Iris pigment epithelial cell (primary cell): ENCODE measurements around the gene RFX3.

Experiments
- DNase-seq: peaks from one replicate; pipeline ENCODE4 v3.0.0-alpha.2; 2011; ENCODE audit warnings: low read depth

RFX3 gene

DNA sequence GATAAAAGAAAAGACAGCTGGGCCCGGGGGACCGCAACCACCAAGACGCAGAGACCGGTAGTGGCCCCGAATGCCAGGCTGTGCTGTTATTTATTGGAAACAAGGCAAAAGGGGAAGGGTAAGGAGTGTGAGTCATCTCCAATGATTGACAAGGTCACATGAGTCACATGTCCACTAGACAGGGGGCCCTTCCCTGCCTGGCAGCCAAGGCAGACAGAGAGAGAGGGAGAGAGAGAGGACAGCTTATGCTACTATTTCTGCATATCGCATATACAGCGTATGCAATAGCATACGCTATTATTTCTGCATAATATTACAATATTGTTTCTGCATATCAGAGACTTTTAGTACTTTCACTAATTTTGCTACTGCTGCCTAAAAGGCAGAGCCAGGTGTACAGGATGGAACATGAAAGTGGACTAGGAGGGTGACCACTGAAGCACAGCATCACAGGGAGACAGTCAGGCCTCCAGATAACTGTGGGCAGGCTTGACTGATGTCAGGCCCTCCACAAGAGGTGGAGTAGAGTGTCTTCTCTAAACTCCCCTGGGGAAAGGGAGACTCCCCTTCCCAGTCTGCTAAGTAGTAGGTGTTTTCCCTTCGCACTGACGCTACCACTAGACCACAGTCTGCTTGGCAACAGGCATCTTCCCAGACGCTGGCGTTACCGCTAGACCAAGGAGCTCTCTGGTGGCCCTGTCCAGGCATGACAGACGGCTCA, 50.3 kb downstream of the RFX3 start:
- DNase-seq = no peak

DNA sequence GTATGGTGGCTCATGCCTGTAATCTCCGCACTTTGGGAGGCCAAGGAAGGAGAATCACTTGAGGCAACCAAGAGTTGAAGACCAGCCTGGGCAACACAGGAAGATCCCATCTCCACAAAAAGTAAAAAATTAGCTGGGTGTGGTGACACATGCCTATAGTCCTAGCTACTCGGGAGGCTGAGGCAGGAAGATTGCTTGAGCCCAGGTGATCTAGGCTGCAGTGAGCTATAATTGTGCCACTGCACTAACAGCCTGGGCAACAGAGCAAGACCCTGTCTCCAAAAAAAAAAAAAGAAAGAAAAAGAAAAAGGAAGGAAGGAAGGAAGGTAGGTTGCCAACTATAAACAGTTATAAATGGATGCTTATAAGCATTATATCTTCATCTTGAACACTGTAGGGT, 51.0 kb downstream of the RFX3 start:
- DNase-seq = no peak

DNA sequence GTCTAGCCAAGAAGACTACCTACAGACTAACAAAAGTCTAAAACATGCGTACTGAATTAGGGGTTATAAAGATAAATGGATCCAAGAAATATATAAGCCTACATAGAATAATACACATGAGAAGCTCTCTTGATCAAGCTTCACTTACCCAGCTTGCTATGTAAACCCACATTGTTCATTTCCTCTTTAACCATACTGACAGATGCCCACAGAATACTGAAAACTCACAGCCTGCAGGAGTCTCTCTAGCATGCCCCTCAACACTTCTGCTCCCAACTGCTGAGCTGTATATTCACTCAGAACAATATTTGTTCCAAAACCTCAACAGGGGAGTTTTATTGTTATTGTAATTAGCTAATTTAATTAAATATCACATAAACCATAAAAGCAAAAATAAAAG, 52.4 kb downstream of the RFX3 start:
- no peak for DNase-seq

DNA sequence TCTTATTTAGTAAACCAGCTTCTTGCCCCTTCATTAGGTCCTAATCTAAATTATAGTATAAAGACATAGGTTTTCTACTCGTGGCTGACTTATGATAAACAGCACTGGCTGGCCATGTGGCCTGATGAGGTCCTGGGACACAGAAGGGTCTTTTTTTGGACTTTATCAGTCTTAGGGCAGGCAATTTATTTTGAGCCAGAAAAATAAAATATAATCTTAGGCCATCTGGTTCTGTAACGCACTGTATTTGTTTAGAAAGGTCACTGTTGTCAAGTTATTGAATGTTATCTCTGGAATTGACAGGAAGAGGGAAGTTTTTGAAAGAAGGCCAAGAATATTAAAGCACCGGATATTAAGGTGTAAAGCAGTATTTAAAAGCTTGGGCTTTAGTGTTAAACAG, 53.9 kb downstream of the RFX3 start:
- DNase-seq = no peak

DNA sequence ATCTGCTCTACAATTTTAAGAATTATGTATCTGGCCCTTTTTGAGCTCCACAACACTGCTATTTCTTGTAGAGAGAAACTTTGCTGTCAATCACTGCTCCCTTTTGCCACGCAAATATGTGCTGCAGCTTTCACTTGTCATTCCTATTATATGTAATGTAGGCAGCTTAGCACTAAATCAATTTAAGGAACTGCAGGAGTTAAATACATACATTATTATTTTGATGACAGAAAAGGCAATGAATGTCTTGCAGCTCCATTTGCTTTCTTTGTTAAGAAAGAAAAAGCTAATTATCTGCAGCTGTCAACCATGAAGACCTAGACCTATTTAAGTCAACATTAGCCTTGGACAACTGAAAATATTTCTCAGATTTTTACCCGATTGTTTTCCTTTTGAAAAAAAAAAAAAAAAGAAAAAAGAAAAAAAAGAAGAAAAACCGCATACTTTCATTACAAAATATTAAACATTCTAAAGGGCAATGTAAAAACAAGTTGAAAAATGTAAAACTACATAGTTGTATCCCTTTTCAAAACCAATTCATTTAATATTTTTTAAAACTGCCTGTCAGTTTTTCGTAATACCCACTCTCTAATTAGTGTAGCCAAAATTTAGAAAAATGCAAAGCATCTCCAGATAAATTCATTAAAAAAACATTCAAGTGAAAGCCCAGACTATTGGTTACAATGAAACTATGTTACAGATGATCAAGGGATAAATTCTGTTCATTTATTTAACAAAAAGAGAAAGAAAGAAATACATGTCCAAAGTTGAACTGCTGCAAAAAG, 57.2 kb downstream of the RFX3 start:
- DNase-seq = no peak

DNA sequence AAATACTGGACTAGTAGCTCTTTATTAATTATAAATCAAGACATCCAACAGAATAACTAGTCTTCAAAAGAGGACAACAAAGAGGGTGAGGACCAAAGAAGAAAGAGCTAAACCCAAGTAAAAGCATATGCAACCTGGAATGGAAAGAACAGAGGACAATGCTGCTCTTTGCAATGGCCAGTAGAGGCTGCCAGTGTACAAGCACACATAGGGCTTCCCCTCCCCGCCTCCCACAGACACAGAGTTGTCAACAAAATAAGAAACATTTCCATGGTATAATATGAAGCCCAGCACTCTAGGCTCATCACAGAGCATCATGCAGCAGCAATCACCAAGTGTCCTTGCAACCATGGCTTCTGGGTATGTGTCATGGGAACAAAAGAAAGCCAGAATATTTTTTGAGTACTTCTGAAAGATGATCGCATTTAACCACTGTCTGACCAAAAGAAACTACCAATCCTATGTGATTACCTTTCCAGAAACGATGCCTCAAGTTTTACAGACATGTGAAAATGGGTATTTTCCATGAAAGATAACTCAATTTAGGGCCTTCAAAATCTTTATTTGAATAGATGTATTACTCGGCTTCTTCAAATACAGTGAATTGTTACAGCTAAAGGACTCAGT, 58.1 kb downstream of the RFX3 start:
- DNase-seq = peak; percentile 84

DNA sequence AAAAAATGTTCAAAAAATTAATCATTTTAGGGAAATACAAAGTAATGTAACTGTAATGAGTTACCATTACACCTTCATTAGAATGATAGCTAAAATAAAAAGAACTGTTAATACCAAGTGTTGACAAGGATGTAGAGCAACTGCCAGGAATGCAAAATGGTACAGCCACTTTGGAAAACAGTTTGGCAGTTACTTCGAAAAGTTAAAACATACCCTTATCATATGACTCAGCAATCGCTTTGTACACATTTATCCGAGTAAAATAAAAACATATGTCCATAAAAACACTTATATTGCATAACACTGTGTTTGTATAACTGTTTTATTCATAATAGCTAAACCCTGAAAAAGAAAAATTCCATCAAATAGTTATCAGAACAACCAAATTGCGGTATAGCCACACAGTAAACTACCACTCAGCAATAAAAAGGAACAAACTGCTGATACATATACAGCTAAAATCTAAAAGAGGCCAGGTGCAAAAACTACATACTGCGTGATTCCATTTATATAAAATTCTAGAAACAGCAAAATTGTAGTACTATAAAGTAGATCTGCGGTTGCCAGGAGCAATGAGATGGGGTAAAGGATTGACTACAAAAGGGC, 61.7 kb downstream of the RFX3 start:
- DNase-seq = peak; percentile 57

DNA sequence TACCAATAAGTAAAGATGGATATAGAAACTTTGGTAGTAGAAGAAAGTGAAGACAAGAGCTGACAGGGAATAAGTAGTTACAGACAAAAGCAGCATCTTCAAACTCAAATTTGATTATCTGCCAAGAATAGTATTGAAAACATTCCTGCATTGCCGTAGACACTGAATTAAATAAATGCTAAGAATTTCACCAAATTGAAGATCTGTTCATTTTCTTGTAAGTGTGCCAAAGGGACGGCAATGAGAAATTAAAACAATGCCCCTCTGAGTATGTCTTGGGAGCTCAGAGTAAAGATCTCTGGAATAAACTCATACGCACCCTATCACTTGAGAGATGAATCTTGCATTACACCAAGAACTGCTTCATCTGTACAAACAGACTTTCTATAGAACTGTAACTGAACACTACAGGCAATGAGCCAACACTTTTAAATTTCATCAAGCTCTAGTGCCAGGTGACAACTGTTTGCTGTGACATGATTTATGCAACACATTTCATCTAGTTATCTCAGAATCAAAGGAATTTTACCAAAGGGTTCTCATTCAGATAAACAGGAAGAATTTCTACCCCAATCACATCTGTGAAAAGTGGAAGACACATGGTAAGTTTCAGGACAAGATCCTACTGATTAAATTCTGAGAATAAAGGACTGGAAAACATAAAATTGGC, 66.9 kb downstream of the RFX3 start:
- DNase-seq = no peak

DNA sequence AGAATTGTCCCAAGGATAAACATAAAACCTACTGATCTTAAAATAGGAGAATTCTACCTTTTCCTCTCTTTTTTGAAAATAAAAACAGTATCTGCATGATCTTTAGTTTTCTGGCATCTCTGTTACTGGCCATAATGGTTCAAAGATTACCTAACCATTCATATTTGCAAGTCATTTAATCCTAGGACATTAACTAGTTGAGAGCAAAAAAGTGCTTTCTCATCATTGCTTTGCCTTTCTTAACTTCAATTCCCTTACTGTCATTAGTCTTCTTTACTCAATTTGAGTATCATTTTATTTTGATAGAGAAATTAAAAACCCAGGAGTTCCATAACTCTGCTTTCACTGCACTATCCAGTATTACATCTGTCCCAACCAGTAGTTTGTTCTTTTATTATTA, 68.6 kb downstream of the RFX3 start:
- no peak for DNase-seq

DNA sequence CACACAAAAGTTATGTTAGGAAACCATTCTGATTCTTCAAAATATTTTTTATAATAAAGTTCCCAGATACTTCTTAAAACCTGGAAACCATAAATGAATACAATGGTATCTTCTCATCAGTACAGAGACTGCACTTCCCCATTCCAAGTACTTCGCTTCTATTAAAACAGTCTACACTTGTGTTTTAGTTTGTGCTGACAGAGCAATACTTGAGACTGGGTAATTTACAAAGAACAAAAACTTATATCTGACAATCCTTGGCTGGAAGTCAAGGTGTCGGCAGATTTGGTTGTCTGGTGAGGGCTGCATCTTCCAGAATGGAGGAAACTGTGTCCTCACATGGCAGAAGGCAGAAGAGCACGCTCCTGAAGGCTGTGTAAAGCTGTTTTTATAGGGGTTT, 70.1 kb downstream of the RFX3 start:
- no peak for DNase-seq

DNA sequence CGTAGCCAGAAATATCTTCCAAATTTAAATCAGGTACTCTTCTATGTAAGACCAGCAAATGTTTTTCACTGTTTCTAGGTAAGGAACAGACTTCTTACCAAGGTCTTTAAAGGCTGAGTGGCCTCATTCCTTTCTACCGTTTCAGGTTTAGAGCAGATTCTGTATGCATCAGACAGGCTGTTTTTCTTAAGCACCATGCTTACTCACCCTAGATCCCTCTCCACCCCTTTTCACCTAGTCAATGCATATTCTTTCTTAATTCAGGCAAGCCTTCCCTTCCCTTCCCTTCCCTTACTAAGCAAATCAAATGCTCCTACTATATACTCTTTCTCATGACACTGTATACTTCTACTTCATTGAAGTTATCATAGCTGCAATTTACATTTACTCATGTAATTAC, 70.7 kb downstream of the RFX3 start:
- DNase-seq = peak; percentile 28

DNA sequence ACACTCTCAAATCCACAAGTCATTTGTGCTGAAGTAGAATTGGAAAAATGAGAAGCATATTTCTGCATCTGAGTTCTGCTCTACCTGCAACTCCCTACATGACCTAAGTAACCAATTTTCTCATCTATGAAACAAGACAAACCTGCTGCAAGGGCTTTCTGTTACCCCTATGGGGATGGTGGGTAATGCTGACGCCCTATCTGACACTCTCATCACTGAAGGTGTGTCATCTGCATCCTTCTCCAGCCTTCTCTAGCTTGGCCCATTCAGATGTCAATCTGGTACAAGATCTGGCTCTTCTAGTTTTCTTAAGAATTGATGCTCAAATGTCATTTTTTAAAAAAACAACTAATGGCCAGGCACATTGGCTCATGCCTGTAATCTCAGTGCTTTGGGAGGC, 73.8 kb downstream of the RFX3 start:
- DNase-seq = no peak

DNA sequence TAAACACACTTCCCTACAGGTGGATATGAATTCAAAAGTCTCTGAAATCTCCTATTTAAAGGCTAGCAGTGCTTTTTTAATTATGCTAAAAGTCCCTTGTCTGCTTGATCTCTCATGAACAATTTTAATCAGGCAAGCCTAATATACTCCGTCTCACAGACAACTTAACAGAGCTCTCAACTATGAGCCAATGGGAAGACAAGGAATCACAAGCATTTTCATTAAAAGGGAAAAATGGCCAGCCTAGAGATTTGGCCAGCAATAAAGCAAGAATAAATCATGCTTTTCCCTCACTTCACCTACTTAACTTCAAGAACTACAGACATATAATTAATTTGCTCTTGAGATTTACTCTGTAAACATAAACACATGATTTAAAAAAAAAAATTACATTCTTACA, 78.0 kb downstream of the RFX3 start:
- DNase-seq = no peak

DNA sequence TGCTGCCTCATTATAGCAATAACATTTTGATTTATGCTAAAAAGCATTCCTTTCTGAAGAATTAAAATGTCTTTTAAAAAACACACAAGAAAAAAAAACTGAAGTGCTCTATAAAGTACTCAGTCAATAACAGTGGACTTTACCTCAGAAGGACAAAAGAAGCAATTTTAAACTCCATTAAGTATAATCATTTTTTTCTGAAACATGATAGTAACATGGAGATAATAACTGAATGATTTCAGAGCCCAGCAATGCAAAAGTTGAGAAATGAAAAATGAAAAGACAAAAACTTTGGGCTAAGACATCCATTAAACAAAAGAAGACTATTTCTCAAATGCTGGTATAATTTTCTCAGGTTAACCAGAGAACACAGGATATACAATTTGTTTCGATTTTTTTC, 78.7 kb downstream of the RFX3 start:
- DNase-seq = no peak

DNA sequence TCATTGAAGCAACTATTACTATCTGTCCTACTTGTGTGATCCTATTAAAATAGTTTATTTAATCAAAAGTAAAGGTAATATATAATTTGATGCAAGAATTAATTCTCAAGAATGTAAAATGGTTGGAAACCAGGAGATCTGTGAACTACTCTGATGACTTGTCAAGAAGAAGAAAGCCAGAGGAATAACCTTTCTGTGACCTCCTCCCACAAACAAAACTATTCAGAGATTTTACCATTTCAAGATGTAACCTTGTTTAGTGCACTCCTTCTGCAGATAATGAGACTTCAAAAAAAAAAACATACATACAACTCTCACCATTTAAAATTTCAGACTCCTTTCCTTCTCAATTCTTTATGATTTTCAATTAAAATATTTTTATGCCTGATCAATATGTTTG, 79.5 kb downstream of the RFX3 start:
- DNase-seq = peak; percentile 56

DNA sequence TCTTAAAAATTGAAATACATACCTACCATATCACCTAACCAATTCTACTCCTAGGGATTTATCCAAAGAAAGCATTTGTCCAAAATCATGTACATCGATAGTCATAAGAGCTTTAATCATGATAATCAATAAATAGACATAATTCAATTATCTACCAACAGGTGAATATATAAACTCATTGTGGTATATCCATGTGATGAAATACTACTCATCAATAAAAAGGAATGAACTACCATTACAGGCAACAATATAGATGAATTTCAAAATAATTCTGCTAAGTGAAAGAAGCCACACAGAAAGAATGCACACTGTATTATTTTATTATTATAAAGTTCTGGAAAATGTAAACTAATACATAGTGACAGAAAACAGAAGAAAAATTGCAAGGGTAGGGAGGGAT, 81.8 kb downstream of the RFX3 start:
- DNase-seq = no peak

DNA sequence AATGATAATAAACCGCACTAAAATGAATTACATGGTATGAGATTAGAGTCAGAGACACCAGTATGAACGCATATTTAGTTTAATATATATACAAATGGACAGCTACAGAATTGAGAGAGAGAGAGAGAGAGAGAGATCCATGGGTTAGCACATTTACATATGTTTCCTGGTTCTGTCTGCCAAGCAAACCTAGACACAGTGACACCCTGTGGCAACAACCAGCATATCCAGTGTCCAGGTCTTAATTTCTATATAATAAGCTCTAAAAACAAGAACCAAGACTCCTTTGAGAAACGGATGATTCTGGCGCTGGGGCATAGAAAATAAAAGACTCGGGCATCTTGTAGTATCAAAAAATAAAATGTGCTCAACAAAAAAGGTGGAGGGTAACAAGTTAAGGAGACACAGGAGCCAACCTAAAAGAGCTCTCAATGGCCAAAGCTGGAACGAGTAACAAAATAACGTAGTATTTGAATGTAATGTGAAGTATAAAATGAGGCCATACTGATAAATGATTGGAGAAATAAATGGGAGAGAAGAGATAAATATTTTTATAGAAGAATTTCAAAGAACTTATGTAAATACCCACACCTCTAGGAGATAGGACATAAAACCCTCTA, 84.5 kb downstream of the RFX3 start:
- peak; percentile 81 for DNase-seq

DNA sequence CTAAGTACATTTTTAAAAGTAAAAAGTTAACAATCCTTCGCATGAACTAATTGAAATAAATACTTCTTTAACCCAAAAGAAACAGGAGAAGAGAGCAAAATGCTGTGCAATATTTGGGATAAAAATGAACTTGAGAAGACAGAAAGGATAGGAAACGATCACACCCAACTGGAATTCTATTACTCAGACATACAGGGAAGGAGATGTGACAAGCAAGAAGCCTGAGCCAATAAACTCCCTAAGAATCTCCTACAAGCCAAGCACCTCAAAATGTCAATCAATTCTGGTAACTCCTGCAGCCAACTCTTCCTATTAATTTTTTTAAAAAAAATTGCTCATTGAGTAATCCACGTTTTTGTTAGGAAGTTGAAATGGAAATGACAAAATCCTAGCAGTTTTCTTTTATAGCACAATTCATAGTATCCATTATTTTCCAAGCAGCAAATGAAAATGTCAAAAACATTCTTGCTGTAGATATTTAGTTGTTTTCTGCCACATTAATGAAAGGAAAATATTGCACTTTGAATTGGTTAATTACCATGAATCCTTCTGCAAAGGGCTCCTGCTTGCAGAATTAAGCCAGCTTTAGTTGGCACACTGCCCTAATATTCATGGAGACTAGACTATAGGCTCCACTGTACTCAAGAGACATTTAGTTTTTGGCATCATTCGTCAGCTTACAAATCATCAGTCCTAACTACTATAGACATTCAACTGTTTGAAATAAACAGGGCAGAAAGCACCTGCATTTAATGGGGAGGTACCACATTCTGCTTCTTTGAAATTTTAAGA, 89.0 kb downstream of the RFX3 start:
- DNase-seq = peak; percentile 66

DNA sequence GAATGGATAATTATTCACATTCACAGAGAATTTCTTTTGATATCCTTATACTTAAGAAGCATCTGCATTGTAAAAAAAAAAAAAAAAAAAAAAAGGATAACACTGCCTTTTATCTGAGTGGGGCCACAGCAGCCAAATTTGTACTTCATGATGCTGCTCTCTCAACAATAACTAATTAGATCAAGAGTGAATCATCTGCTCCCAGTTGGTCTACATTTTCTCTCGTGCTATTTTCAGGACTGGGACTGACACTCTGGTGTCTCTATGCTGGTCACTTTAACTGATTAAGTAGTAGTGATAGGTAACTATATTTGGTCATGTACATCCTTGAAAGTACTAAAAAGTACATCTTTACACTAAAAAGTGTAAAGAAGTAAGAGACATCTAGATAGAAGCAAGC, 90.1 kb downstream of the RFX3 start:
- peak; percentile 10 for DNase-seq

DNA sequence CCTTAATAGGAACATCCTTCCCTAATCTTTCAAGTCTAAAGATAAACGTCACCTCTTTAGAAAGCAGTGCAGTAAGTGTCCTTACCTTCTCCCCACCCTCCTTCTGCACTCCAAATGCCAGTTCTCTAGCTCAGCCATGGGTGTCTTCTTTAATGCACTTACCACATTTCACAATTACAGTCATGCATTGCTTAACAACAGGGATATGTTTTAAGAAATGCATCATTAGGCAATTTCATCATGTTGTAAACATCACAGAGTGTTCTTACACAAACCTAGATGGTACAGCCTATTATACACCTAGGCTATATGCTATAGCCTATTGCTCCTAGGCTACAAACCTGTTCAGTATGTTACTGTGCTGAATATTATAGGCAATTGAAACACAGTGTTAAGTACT, 91.2 kb downstream of the RFX3 start:
- peak; percentile 94 for DNase-seq

DNA sequence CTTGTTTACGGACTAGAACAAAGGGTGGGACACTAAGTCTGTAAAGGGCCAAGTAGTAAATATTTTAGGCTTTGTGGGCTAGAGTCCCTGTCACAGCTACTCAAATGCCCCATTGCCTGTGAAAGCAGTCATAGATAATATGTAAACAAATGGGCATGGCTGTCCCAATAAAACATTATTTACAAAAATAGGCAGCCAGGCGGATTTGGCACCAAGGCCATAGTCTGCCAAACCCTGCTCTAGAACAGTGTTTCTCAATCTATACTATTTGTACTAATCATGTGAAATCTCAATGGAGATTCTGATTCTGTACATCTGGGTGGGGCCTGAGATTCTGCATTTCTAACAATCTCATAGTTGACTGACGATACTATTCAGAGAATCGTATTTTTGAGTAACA, 92.0 kb downstream of the RFX3 start:
- DNase-seq = no peak
